Measurements from ENCODE around the gene CDH20. TPM values are rescaled to one million over a fixed set of nuclear protein-coding genes. Genes with fewer than 3 reads are reported as not detected.

The CDH20 gene
- total RNA-seq, 1 donor from 2014 or later, result not detected

GRCh38 chr18:61371111-61371510 lies 37.9 kb downstream of the CDH20 start:
- Histone ChIP-seq H3K9me3 (no peaks in the 10 kb centered on the region), H3K27me3 (no peaks in the 10 kb centered on the region), H3K27ac (no peak overlapping the region), H3K36me3 (no peaks in the 10 kb centered on the region), H3K4me3 (no peak overlapping the region), H3K4me1 (no peaks in the 10 kb centered on the region)
- intact Hi-C loops (cut with DNase I), result no loop called here
- TF ChIP-seq POLR2A (IDR thresholded peaks at IDR 0.05), result no peak
- TF ChIP-seq POLR2AphosphoS5 (IDR thresholded peaks at IDR 0.05; ENCODE audit: insufficient read depth in 1 of 2, low read depth in 1 of 2), result no peak
- TF ChIP-seq, protein P1, sequence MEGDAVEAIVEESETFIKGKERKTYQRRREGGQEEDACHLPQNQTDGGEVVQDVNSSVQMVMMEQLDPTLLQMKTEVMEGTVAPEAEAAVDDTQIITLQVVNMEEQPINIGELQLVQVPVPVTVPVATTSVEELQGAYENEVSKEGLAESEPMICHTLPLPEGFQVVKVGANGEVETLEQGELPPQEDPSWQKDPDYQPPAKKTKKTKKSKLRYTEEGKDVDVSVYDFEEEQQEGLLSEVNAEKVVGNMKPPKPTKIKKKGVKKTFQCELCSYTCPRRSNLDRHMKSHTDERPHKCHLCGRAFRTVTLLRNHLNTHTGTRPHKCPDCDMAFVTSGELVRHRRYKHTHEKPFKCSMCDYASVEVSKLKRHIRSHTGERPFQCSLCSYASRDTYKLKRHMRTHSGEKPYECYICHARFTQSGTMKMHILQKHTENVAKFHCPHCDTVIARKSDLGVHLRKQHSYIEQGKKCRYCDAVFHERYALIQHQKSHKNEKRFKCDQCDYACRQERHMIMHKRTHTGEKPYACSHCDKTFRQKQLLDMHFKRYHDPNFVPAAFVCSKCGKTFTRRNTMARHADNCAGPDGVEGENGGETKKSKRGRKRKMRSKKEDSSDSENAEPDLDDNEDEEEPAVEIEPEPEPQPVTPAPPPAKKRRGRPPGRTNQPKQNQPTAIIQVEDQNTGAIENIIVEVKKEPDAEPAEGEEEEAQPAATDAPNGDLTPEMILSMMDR (IDR thresholded peaks at IDR 0.05), result no peak
- DNase-seq (ENCODE audit: extremely low spot score in 2 of 2), result no peak

DNA sequence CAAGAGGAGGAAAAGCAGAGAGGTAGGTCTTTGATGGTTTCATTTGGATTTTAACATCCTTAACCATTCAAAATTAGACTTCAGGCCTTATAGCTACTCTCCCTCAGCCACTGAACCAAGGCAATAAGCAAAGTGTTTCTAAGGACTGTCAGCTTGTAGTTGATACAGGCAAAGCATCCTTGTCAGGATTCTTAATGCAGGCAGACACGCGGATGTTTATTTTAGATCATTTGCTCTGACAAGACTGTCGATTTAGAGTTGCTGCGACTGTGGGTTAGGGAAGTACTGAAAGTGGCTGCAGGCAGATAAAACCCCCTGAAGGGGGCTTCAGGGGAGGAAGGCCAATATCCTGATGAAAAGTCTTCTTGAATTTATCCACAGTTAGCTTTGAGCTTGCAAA lies 46.6 kb downstream of the CDH20 start:
- Histone ChIP-seq H3K4me3 (no peak overlapping the region), H3K27me3 (no peaks in the 10 kb centered on the region), H3K4me1 (no peaks in the 10 kb centered on the region), H3K9me3 (no peaks in the 10 kb centered on the region), H3K27ac (no peak overlapping the region), H3K36me3 (no peaks in the 10 kb centered on the region)
- DNase-seq (ENCODE audit: extremely low spot score in 2 of 2), result no peak
- TF ChIP-seq, protein P1 (IDR thresholded peaks at IDR 0.05), result no peak
- no peak for TF ChIP-seq POLR2AphosphoS5 (IDR thresholded peaks at IDR 0.05; ENCODE audit: insufficient read depth in 1 of 2, low read depth in 1 of 2)
- intact Hi-C loops (cut with DNase I), result no loop called here

GRCh38 chr18:61388010-61388409 lies 54.8 kb downstream of the CDH20 start:
- no peak for DNase-seq (ENCODE audit: extremely low spot score in 2 of 2)
- Histone ChIP-seq H3K4me1 (no peaks in the 10 kb centered on the region), H3K27me3 (no peaks in the 10 kb centered on the region), H3K36me3 (no peaks in the 10 kb centered on the region), H3K9me3 (no peaks in the 10 kb centered on the region), H3K27ac (no peak overlapping the region), H3K4me3 (no peak overlapping the region)
- intact Hi-C loops (cut with DNase I), result no loop called here
- TF ChIP-seq, protein P1 (IDR thresholded peaks at IDR 0.05), result no peak

GRCh38 chr18:61394983-61395382 lies 61.8 kb downstream of the CDH20 start:
- Histone ChIP-seq H3K4me1 (no peaks in the 10 kb centered on the region), H3K27me3 (no peaks in the 10 kb centered on the region), H3K9me3 (no peaks in the 10 kb centered on the region), H3K36me3 (no peaks in the 10 kb centered on the region), H3K27ac (no peak overlapping the region), H3K4me3 (no peak overlapping the region)
- DNase-seq (ENCODE audit: extremely low spot score in 2 of 2), result no peak
- intact Hi-C loops (cut with DNase I), result no loop called here
- TF ChIP-seq POLR2AphosphoS5 (IDR thresholded peaks at IDR 0.05; ENCODE audit: insufficient read depth in 1 of 2, low read depth in 1 of 2), result no peak
- no peak for TF ChIP-seq POLR2A (IDR thresholded peaks at IDR 0.05)
- TF ChIP-seq, protein P1 (IDR thresholded peaks at IDR 0.05), result no peak

DNA sequence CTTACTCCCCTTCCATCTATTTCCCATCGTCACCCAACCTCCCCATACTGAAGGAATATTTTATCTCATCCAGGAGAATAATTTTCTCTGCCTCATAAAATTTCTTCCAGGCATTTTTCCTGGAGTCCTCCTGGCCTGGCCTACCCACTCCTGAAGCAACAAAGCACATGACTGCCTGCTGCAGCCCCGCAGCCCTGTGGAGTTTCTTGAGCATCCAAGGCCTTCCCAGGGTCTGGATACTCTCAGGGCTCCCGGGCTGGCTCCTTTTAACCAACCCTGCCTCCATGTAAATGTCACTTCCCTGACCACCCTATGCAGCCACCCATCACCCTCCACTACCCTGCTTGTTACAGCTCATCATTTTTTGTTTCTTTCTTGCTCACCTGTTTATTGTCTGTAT lies 64.0 kb downstream of the CDH20 start:
- H3K4me1 ChIP-seq, result no peaks in the 10 kb centered on the region
- no peak overlapping the region for H3K4me3 ChIP-seq
- intact Hi-C loops (cut with DNase I), result no loop called here
- TF ChIP-seq POLR2A (IDR thresholded peaks at IDR 0.05), result no peak
- TF ChIP-seq, protein P1 (IDR thresholded peaks at IDR 0.05), result no peak
- TF ChIP-seq POLR2AphosphoS5 (IDR thresholded peaks at IDR 0.05; ENCODE audit: insufficient read depth in 1 of 2, low read depth in 1 of 2), result no peak
- no peak for DNase-seq (ENCODE audit: extremely low spot score in 2 of 2)
- H3K27ac ChIP-seq, result no peak overlapping the region
- no peaks in the 10 kb centered on the region for H3K27me3 ChIP-seq
- no peaks in the 10 kb centered on the region for H3K36me3 ChIP-seq
- H3K9me3 ChIP-seq, result no peaks in the 10 kb centered on the region

Data from vagina (tissue), 2 donors.